ENCODE data around the gene FAM204A.

The FAM204A gene

GRCh38 chr10:118341791-118342637, at the start of gene FAM204A:
TSS of gene FAM204A (minus strand) at chr10:118342324. CDS start at chr10:118336415, 5,909 bp downstream.
- ChIA-PET POLR2A (interaction anchor here (0.9 kb wide), 1 partner anchor 32 kb away, joined by 4 read pairs; no protein-coding TSS in a partner anchor), CTCF (no interaction called here)
- TF ChIP-seq LEF1 (IDR thresholded peaks at IDR 0.05; ENCODE audit: borderline replicate concordance) (no peak), SP1 (IDR thresholded peaks at IDR 0.05) (no peak), ZNF384 (IDR thresholded peaks at IDR 0.05) (peak; percentile 75), FOXA1 (IDR thresholded peaks at IDR 0.05) (no peak), BHLHE40 (IDR thresholded peaks at IDR 0.05; ENCODE audit: borderline replicate concordance) (no peak), L3MBTL2 (conservative IDR thresholded peaks at IDR 0.05) (0 out of 2 replicates have a peak, but pooled peaks have one; percentile 6), ARNT (IDR thresholded peaks at IDR 0.05) (no peak), FOXK2 (IDR thresholded peaks at IDR 0.05) (no peak), ELF4 (IDR thresholded peaks at IDR 0.05) (peak; percentile 86), PKNOX1 (IDR thresholded peaks at IDR 0.05) (peak; percentile 52; the same call in 1 of the 2 replicates), FOXM1 (IDR thresholded peaks at IDR 0.05; ENCODE audit: borderline replicate concordance) (no peak), NFRKB (IDR thresholded peaks at IDR 0.05) (no peak), HDGF (IDR thresholded peaks at IDR 0.05; ENCODE audit: borderline replicate concordance) (no peak), TARDBP (IDR thresholded peaks at IDR 0.05) (no peak), SUZ12 (IDR thresholded peaks at IDR 0.05) (no peak), CTBP1 (IDR thresholded peaks at IDR 0.05; ENCODE audit: borderline replicate concordance) (no peak)
- peak; percentile 99 for DNase-seq (ENCODE audit: extremely low spot score)

GRCh38 chr10:118383699-118384098, 41.6 kb upstream of the FAM204A start:
- POLR2A ChIA-PET, result no interaction called here
- no peak for DNase-seq (ENCODE audit: extremely low spot score)
- CTCF ChIA-PET, result no interaction called here
- TF ChIP-seq SP1 (IDR thresholded peaks at IDR 0.05) (no peak), FOXM1 (IDR thresholded peaks at IDR 0.05; ENCODE audit: borderline replicate concordance) (no peak), TARDBP (IDR thresholded peaks at IDR 0.05) (no peak), PKNOX1 (IDR thresholded peaks at IDR 0.05) (no peak), ZNF384 (IDR thresholded peaks at IDR 0.05) (no peak), ELF4 (IDR thresholded peaks at IDR 0.05) (no peak), FOXA1 (IDR thresholded peaks at IDR 0.05) (no peak), ARNT (IDR thresholded peaks at IDR 0.05) (no peak), BHLHE40 (IDR thresholded peaks at IDR 0.05; ENCODE audit: borderline replicate concordance) (no peak), NFRKB (IDR thresholded peaks at IDR 0.05) (no peak), SUZ12 (IDR thresholded peaks at IDR 0.05) (no peak), HDGF (IDR thresholded peaks at IDR 0.05; ENCODE audit: borderline replicate concordance) (no peak), CTBP1 (IDR thresholded peaks at IDR 0.05; ENCODE audit: borderline replicate concordance) (no peak), FOXK2 (IDR thresholded peaks at IDR 0.05) (no peak), LEF1 (IDR thresholded peaks at IDR 0.05; ENCODE audit: borderline replicate concordance) (no peak), L3MBTL2 (conservative IDR thresholded peaks at IDR 0.05) (no peak)

- no peak for DNase-seq (ENCODE audit: extremely low spot score)
- ChIA-PET CTCF (no interaction called here), POLR2A (no interaction called here)
- TF ChIP-seq ELF4 (IDR thresholded peaks at IDR 0.05) (no peak), HDGF (IDR thresholded peaks at IDR 0.05; ENCODE audit: borderline replicate concordance) (no peak), NFRKB (IDR thresholded peaks at IDR 0.05) (no peak), SUZ12 (IDR thresholded peaks at IDR 0.05) (no peak), ZNF384 (IDR thresholded peaks at IDR 0.05) (no peak), CTBP1 (IDR thresholded peaks at IDR 0.05; ENCODE audit: borderline replicate concordance) (no peak), FOXK2 (IDR thresholded peaks at IDR 0.05) (no peak), FOXM1 (IDR thresholded peaks at IDR 0.05; ENCODE audit: borderline replicate concordance) (no peak), LEF1 (IDR thresholded peaks at IDR 0.05; ENCODE audit: borderline replicate concordance) (no peak), L3MBTL2 (conservative IDR thresholded peaks at IDR 0.05) (no peak), ARNT (IDR thresholded peaks at IDR 0.05) (no peak), FOXA1 (IDR thresholded peaks at IDR 0.05) (no peak), SP1 (IDR thresholded peaks at IDR 0.05) (no peak), TARDBP (IDR thresholded peaks at IDR 0.05) (no peak), BHLHE40 (IDR thresholded peaks at IDR 0.05; ENCODE audit: borderline replicate concordance) (no peak), PKNOX1 (IDR thresholded peaks at IDR 0.05) (no peak)
Measured at GRCh38 chr10:118383063-118383689, 41.1 kb upstream of the FAM204A start.

- CTCF ChIA-PET, result interaction anchor here (1.3 kb wide), 1 partner anchor 28 kb away, joined by 4 read pairs; no protein-coding TSS in a partner anchor
- DNase-seq (ENCODE audit: extremely low spot score), result no peak
- TF ChIP-seq ARNT (IDR thresholded peaks at IDR 0.05) (no peak), ZNF384 (IDR thresholded peaks at IDR 0.05) (no peak), HDGF (IDR thresholded peaks at IDR 0.05; ENCODE audit: borderline replicate concordance) (no peak), ELF4 (IDR thresholded peaks at IDR 0.05) (no peak), TARDBP (IDR thresholded peaks at IDR 0.05) (no peak), SP1 (IDR thresholded peaks at IDR 0.05) (no peak), FOXA1 (IDR thresholded peaks at IDR 0.05) (no peak), LEF1 (IDR thresholded peaks at IDR 0.05; ENCODE audit: borderline replicate concordance) (no peak), PKNOX1 (IDR thresholded peaks at IDR 0.05) (no peak), NFRKB (IDR thresholded peaks at IDR 0.05) (no peak), FOXK2 (IDR thresholded peaks at IDR 0.05) (no peak)
- POLR2A ChIA-PET, result interaction anchor here (1.0 kb wide), 1 partner anchor 33 kb away, joined by 4 read pairs; no protein-coding TSS in a partner anchor
Measured at GRCh38 chr10:118374404-118374803, 32.3 kb upstream of the FAM204A start.

All from HEK293T (cell line).